Renal pelvis (tissue), 4 donors: Measurements from ENCODE around the gene HPSE2. TPM values are rescaled to one million over a fixed set of nuclear protein-coding genes. Genes with fewer than 3 reads are reported as not detected.
"Not testable (repeated sequence)": the region's sequence is repeated elsewhere in the genome, so short reads cannot be mapped to it uniquely, and the experiment has no call there.

ENCODE experiments used
- DNase-seq: peaks from one replicate; pipeline ENCODE4 v3.0.0-alpha.2; 2013
- polyA plus RNA-seq, 3 donors: library from polyadenylated mRNA; unstranded; fragments of 120-200 nt; gene quantifications; one replicate each; pipeline ENCODE4 v1.2.1, GENCODE V29; 2013; ENCODE audit not compliant: insufficient read length in 3 of 3

HPSE2 gene
- polyA plus RNA-seq, 3 donors, result 0.44 to 0.71 (median 0.46) TPM

DNA sequence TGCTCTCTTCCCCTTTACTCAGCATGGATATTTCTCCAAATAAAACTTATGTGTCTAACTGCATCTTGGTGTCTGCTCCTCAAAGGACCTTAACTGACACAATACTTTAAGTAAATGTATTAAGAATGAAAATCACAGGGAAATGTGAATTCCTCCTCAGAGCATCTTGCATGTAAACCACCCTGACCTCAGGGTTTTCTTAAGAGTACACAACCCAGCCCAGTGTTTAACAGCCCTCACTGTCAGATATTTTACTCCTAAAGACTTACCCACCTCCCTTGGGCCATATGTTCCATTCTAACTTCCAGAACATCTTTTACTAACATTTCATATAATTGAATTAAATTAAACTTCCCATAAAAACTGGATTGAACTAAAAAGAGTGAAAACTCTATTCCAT, 315.3 kb downstream of the HPSE2 start:
- no peak for DNase-seq

DNA sequence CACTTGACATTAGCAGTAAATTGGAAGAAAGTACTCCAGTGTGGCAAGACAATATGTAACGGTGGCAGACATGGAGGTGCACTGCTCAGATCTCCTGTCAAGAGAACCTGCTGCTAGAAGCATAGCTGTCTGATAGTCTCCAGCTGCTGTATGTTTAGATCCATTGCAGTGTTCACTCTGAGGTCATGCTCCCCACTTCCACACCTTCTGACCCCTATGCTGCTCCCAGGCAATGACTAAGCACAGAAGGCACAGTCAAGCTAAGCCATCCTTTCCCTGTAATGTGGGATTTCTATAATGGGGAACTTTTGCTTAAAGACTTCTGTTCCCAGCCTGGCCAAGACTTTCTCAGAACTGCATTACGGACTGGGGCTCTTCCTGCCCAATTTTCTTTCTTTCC, 315.8 kb downstream of the HPSE2 start:
- DNase-seq, result no peak

DNA sequence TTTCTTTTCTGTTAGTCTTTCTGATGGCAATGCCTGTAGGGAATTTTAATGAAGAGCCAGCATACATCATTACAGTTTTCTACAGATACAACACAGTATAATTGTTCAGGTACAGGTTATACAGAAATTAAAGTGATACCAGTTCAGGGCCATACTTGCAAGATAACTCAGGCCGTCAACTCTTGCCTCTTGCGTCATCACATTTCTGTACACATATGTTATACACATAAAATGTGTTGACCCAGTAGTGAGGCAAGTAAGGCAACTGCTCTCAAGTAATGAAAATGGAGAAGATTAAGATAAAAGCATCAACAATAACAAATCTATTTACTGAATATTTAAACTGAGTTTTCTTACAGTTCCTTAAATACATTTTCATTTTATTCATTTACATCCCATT, 317.8 kb downstream of the HPSE2 start:
- no peak for DNase-seq

DNA sequence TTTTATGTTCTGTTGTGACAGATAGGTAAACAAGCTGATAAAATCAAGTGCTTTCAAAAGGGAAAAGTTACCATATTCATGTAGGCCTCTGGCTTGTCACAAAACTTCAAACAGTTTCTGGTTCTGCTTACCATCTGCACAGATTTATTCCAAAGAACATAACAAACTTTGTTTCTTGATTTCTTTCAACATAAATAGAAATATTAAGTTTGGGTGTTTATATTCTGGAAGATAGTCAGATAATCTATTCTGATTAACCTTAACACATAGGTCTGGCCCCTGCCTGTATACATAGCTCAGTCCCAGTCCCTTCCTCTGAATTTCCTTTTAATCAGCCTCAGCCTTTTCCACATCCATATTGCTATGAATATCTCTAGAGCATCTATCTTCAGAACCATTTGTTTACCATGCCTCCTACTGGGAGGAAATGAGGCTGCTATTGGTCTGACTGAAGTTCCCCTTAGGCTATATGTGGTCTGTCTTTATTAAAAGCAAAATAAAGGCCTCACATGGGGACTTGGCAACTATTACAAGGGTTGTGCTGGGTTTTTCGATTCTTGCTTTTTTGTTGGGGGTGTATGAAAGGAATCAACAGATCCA, 319.0 kb downstream of the HPSE2 start:
- no peak for DNase-seq

DNA sequence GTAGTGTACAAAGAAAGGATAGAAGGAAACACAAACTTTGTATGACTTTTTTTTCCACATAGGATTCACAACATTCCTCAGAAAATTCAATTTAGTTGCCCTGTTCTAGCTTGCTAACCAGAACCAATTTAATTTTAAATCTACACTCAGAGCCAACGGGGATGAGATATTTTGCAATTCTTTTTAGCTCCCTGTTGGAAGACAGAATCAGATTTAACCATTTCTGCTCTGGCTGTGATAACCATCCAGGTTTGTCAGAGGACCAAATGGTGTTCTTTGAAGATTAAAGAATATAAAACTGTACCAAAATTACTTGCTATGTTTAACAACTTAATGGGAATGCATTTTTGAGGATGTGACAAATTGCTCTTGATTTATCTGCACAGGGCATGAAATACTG, 319.7 kb downstream of the HPSE2 start:
- DNase-seq, result no peak

DNA sequence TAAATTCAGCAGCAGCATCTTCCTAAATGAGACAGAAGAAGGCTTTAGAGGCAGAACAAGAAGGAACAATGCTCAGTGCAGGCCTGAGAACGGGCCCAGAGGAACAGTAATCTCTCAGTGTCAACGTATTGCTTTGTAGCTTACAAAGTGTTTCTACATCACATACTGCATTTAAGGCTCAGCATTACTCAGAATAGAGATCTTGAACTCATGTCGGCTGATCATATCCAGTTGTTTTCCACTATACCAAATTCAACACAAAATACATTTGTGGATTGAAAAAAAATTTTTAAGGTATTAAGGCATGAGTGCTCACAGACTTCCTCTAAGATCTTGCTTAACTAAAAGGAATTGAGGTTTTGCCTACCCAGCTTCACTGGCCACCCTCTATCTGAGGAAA, 325.1 kb downstream of the HPSE2 start:
- no peak for DNase-seq

DNA sequence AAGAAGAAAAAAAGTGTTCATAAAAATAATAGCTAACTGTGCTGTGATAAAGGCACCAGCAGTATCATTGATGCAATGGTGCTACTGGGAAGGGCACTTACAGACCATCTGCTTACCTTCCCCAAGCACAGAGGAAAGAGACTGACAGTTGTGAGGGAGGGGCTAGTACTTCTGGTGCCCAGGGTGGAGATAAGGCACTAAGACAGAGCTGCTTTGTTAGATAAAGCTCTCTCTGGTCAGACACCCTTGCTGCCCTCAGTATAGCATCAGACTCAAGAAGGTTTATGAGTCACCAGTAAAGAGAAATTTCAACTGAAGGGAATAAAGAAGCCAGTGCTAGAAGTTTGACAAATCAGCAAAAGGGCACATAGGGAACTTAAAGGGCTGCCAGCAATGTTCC, 325.6 kb downstream of the HPSE2 start:
- no peak for DNase-seq

DNA sequence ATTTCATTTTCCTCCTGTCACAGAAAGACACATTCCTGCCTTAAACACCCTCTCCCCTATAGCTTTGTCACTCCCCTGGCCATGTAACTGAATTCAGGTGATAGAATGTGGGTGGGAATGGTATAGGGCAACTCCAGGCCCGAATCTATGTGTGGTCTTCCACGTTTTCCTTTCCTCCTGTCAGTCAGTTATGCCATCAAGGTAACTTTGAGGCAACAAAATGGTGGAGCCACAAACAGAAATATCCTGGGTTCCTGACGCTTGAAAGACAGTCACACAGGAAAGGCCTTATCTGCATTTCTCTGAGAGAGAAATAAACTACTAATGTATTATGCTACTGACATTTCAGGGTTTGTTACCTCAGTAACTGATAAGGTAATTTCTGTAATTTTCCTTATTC, 326.8 kb downstream of the HPSE2 start:
- no peak for DNase-seq

DNA sequence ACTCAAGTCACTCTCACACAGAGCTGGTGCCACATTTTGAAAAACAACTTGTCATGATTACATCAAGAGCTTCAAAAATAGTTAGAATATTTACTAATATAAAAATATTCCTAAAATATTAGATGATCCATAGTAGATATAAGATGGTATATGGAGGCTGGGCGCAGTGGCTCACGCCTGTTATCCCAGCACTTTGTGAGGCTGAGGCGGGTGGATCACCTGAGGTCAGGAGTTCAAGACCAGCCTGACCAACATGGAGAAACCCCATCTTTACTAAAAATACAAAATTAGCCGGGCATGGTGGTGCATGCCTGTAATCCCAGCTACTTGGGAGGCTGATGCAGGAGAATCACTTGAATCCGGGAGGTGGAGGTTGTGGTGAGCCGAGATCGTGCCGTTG, 327.4 kb downstream of the HPSE2 start:
- not testable (repeated sequence) for DNase-seq

DNA sequence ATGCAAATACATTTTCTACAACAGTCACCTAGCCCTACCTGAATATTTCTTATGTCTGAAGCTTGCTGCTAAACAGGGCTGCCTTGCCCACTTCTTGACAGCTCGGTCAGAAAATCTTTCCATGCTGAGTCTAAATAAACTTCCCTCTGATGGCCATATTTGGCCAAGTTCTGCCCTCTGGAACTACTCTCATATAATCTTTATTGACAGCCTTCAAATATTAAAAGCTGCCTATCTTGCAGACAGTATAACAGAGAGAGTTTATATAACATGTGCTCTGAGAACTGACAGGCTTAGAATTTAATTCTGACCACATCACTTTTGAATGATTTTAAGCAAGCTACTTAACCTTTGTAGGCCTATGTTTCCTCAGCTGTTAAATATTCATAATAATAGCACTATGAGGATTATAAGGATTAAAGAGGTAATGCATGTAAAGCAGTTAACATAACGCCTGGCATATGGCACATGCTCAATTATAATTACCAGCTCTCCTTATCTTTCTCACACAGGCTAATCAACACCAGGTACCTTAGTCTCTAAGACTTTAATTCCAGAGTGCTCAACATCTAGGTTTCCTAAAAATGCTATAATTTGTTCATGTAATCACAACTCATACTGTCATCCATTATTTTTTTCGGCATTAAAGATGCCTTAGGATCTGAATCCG, 334.1 kb downstream of the HPSE2 start:
- DNase-seq, result no peak

DNA sequence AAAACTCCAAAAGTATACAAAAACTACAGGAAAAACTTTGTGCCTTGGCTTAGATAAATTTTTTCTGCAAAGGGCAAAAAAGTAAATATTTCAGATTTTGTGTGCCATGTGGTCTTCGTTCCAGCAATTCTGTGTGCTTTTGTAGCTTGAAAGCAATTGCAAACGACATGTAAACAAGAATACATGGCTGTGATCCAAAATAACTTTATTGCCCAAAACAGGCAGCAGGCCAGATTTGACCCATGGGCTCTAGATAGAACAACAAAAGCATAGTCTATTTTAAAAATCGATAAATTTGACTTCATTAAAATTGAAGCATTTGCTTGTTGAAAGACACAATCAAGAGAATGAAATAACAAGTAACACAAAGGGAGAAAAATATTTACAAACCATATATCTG, 336.6 kb downstream of the HPSE2 start:
- no peak for DNase-seq

DNA sequence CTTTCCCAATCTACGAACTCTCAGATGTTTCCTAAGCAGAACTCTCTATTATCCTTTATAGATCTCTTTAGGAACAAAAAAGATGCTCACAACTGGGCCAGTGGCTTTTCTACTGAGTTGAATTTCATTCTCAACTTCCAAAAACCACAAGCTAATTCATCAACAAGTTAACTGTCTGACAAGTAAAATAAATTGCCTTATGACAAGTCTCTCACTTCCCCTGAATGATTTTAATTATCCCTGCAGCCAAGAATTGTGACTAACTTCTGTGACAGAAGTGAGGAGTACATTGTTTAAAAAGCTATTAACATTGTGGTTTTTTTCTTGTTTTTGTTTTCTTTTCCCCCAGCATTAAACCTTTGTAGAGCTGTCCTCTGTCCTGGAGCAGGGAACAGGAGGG, 343.1 kb downstream of the HPSE2 start:
- no peak for DNase-seq

DNA sequence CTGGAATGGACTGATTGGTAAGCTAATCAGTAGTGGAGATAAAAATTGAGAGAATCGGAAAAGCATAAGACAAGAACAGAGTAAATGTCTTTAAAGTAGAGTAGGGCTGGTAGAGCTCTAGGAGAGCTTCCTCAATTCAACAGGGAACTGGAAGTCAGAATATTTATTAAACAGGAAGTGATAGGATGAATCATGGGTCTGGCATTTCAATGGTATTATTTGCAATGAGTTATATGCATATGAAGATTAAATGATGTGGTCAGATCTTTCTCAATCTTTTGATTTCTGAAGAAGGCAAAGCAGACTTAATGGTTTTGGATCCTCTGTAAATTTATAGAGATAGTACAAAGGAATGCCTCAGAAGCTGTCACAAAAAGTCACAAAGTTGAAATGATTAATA, 349.0 kb downstream of the HPSE2 start:
- no peak for DNase-seq

DNA sequence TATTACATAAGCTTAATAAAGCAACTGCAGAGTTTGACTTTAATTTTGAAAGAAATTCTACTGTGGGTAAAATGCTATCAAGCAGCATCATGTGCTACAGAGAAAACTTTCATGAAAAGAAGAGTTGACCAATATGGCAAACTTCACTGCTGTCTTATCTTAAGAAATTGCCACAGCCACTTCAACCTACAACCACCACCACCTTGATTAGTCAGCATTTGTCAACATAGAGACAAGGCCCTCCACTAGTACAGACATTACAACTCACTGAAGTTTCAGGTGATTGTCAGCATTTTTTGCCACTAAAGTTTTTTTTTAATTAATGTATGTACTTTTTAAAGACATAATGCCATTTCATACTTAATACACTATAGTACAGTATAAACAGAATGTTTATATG, 350.3 kb downstream of the HPSE2 start:
- no peak for DNase-seq

DNA sequence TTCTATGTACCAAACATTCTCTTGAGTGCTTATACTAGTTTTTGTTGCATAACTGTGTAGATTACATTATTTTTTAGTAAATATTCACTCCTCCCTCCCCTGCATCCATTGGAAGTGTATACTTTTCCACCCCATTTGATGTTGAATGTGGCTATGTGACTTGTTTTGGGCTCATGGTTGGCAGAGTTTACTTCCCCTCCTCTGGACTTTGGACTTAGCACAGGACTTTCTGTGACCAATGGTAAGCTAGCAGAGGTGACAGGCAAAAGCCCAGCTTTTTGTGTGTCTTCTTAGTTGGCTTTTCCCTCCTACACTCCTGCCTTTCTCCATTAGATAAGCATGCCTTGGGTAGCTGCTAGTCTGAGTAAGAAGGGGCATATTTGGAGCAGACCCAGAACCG, 353.9 kb downstream of the HPSE2 start:
- DNase-seq, result no peak

DNA sequence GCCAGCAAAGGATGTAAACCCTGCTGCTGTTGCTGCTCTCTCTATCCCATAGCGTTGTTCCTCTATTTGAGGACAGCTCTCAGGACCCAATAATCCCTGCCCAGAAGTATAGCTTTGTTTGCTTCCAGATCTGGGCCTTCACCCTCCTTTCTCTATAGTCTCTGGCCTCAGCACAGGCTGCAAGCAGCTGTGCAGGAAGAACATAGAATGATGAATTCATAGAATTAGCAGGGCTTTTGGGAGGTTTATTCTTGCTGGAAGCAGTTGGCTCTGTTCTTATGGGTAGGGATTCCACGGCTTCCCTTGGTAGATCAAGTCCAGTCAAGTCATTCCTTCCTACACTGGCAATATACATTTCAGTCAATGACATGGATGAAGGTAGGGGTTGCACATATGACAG, 354.7 kb downstream of the HPSE2 start:
- DNase-seq, result no peak

DNA sequence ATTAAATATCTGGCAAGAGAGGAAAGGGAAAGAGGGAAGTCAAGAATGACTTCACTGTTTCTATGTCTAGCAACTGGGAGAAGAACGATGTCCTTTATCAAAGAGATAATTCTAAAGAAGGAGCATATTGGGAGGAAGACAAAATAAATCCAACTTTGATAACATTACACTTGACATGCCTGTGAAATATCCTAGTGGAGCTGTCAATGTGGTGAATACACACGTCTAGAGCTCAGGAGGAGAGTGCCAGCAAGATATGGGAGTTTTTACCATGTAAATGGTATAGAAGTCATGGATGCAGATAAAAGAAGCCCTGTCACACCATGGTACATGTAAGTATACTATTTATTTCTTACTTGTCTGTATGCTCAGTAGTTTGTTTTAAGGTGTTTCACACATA, 356.7 kb downstream of the HPSE2 start:
- no peak for DNase-seq

DNA sequence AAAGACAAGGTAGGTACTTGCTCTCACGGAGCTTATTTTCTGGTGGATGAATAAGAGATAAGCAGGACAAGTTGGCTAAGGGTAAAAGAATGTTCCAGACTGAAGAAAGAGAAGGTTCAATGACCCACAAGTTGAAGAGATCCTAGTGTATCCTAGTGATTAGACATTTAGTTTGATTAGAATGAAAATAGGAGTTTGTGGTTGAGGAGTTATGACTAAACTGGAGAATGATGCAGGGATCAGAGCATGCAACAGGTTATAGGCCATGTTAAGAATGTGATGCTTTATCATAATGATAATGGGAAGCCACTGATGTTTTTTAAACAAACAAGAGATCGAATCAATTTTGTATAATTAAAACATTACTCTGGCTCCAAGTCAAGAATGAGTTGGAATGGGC, 357.2 kb downstream of the HPSE2 start:
- DNase-seq, result no peak

DNA sequence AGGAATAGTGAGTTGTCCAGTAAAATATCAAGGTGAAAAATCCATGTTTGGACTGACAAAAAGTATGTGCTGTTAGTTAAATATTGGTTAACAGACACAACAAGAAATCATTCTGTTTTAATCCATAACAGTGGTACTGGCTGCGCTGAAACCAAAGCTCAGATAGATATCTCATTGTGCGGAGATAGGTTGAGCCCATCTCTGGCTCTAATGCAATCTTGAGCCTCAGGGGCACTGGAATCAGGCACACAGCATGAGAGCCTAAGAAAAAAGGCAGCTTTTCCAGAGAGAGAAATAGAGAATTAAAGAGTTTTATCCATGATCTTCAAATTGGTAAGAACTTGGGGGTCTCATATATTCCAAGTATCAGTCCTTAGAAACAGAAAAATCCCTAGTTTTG, 373.7 kb downstream of the HPSE2 start:
- no peak for DNase-seq

DNA sequence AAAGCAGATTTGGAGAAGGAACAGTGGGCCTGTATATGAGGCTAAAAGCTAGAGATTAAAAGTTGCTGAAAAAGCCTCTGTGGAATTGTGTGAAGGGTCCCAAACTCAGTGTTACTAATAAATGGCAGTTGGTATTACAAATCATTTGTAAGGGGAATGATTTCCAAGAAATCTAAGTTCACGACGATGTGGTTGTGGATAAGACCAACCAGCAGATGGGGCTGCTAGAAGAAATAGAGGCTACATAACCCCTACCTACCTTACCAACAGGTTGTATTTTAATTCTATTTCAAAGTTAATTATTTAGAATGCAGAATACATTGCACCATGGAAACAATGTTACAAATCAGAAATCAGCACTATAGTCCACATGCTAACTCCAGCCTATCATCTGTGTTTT, 377.1 kb downstream of the HPSE2 start:
- DNase-seq, result no peak

DNA sequence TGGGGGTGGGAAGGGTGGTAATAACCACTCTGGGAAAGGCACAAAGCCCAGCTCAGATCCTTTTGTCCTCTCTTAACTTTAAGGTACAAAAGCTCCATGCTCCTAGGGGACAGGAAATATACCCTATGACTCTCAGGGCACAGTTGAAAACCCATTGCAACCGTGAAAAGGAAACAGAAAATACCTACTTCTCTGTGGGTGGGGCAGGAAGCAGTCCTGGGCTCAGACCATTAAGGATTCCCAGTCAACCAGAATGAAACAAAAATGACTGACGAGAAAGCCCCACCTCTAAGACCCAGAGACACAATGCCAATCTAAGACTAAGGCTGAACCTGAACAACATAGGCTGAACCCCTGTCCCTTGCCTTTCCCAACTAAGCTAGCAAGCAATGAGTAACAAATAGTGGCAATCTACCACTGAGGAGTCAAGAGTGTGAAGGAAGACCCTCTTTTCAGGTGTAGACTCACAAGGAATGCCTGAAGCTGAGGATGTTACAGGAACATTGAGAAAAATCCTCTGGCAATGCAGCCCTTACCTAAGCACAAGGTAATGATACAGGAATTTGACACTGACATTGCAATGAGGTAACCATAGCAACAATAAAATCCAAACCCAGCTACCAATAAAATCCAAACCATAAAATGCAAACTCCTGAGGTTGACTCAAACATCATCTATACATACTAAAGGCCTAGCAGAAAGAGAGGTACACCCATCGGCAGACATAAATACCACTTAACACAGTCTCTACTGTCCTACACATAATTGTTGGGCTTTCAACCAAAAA, 380.1 kb downstream of the HPSE2 start:
- DNase-seq, result no peak

DNA sequence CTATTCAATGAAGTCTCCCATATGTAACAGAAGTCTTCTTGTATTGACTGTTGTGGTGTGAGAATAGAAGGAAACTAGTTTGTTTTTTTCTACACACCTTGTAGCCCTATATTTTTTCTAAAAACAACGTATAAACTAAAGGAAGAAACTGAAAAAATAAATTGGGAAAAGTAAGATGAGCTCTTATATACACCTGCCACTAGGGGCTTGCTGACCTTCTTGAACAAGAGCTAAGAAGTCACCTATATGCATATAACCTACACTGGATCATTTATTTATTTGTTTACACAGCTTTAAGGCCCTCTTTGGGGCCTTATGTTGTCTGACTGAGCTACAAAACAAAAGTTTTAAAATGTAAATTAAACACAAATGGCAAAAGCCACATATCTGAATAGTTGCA, 383.0 kb downstream of the HPSE2 start:
- no peak for DNase-seq

DNA sequence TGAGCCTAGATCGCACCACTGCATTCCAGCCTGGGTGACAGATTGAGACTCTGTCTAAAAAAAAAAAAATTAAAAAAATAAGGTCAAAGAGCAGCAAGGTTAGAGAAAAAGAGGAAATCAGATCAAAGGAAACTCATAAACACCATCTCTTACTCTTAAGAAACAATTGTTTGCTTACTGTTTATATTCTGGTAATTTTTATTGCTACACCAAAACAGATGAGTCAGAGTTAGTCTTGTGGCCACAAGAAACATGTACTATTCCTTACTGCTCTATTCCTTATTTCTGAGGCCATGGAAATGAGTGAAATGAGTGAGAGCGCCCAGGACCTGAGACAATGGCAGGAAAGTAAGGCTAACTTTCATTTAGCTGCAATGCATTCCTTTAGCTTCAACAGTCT, 387.3 kb downstream of the HPSE2 start:
- no peak for DNase-seq

DNA sequence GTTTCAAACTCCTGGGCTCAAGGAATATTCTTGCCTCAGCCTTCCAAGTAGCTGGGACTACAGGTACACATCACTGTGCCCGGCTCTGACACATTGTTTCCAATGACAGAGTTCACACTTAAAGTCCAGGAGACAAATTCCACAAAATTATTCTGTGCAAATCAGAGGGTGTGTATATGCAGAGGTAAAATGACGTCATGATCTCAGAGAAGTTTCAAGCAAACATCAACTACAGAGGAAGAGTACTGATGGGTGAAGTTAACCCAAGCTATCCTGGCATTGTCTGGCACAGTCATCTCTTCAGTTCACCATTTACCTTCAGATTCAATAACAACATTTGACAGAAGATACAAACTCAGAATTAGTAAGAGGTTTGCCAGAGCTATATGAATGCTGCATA, 388.9 kb downstream of the HPSE2 start:
- no peak for DNase-seq
